COLO668 (cell line): ENCODE measurements around the gene CDH23.

Experiments used
- DNase-seq: peaks from one replicate; lab custom pipeline; 2025; ENCODE audit not compliant: unreplicated experiment; lab: John Stamatoyannopoulos, UW

CDH23 gene

GRCh38 chr10:71391701-71392100 is 5.0 kb upstream of the CDH23 start:
- no peak for DNase-seq

- DNase-seq: no peak
These were observed 4.4 kb upstream of the CDH23 start for GRCh38 chr10:71392292-71392691.

GRCh38 chr10:71392791-71393781 is 3.6 kb upstream of the CDH23 start:
- no peak for DNase-seq

GRCh38 chr10:71393841-71394475 is 2.8 kb upstream of the CDH23 start:
- DNase-seq: no peak

GRCh38 chr10:71394926-71395562 is 1.7 kb upstream of the CDH23 start:
- DNase-seq: no peak

GRCh38 chr10:71395621-71396020 is 1.1 kb upstream of the CDH23 start:
- no peak for DNase-seq

GRCh38 chr10:71396084-71396710 is 523 bp upstream of the CDH23 start:
- DNase-seq: peak; percentile 54

GRCh38 chr10:71397296-71398212 is 834 bp downstream of the CDH23 start:
- DNase-seq: no peak

GRCh38 chr10:71398976-71399375 is 2.3 kb downstream of the CDH23 start:
- no peak for DNase-seq

GRCh38 chr10:71399946-71400345 is 3.2 kb downstream of the CDH23 start:
- no peak for DNase-seq

- no peak for DNase-seq
These were observed 4.3 kb downstream of the CDH23 start for GRCh38 chr10:71401056-71401455.

GRCh38 chr10:71402005-71402404 is 5.3 kb downstream of the CDH23 start:
- DNase-seq: no peak

- no peak for DNase-seq
These were observed 8.0 kb downstream of the CDH23 start for GRCh38 chr10:71404503-71405295.

GRCh38 chr10:71406878-71407277 is 10.2 kb downstream of the CDH23 start:
- DNase-seq: no peak

GRCh38 chr10:71408436-71409225 is 11.9 kb downstream of the CDH23 start:
- no peak for DNase-seq

- no peak for DNase-seq
These were observed 12.9 kb downstream of the CDH23 start for GRCh38 chr10:71409516-71410104.

GRCh38 chr10:71413581-71413980 is 16.9 kb downstream of the CDH23 start:
- DNase-seq: no peak

- no peak for DNase-seq
These were observed 17.6 kb downstream of the CDH23 start for GRCh38 chr10:71414359-71414758.
